ENCODE data around the gene ZMYM4.
A peak's percentile ranks its signal among the peaks of the same experiment; 100 is the strongest.

ZMYM4 gene

GRCh38 chr1:35298464-35298863 lies 30.0 kb downstream of the ZMYM4 start:
- peak; percentile 93 for ATAC-seq
- TF ChIP-seq TOX (CRISPR knock-in tag; IDR thresholded peaks at IDR 0.05; ENCODE audit: borderline replicate concordance): no peak
- no peak for TF ChIP-seq ISL1 (CRISPR knock-in tag; IDR thresholded peaks at IDR 0.05)

- ATAC-seq: no peak
- TF ChIP-seq ESRRG (CRISPR knock-in tag; IDR thresholded peaks at IDR 0.05) (no peak), GLIS3 (CRISPR knock-in tag; IDR thresholded peaks at IDR 0.05) (no peak), BACH2 (CRISPR knock-in tag; IDR thresholded peaks at IDR 0.05; ENCODE audit: borderline replicate concordance) (no peak), RARB (CRISPR knock-in tag; IDR thresholded peaks at IDR 0.05) (no peak), ZNF565 (CRISPR knock-in tag; conservative IDR thresholded peaks at IDR 0.05; ENCODE audit: low read depth) (no peak), PPARA (CRISPR knock-in tag; IDR thresholded peaks at IDR 0.05; ENCODE audit: borderline replicate concordance) (no peak), PATZ1 (CRISPR knock-in tag; IDR thresholded peaks at IDR 0.05; ENCODE audit: borderline replicate concordance) (no peak), ISL1 (CRISPR knock-in tag; IDR thresholded peaks at IDR 0.05) (no peak), SNAI2 (CRISPR knock-in tag; IDR thresholded peaks at IDR 0.05) (no peak), ZC3H10 (CRISPR knock-in tag; IDR thresholded peaks at IDR 0.05) (no peak), TSHZ2 (CRISPR knock-in tag; IDR thresholded peaks at IDR 0.05) (no peak), ARNTL (CRISPR knock-in tag; IDR thresholded peaks at IDR 0.05; ENCODE audit: borderline replicate concordance, low read depth) (no peak)
Observed at GRCh38 chr1:35300376-35300775, 31.9 kb downstream of the ZMYM4 start.

GRCh38 chr1:35301674-35302392 lies 33.3 kb downstream of the ZMYM4 start:
- no peak for ATAC-seq
- TF ChIP-seq ARNTL (CRISPR knock-in tag; IDR thresholded peaks at IDR 0.05; ENCODE audit: borderline replicate concordance, low read depth): no peak
- no peak for TF ChIP-seq TOX (CRISPR knock-in tag; IDR thresholded peaks at IDR 0.05; ENCODE audit: borderline replicate concordance)
- no peak for TF ChIP-seq ZNF8 (CRISPR knock-in tag; IDR thresholded peaks at IDR 0.05)

- TF ChIP-seq ZFP30 (CRISPR knock-in tag; IDR thresholded peaks at IDR 0.05): no peak
- no peak for ATAC-seq
Observed at GRCh38 chr1:35305383-35305782, 36.9 kb downstream of the ZMYM4 start.

GRCh38 chr1:35315649-35316048 lies 47.1 kb downstream of the ZMYM4 start:
- ATAC-seq: no peak
- TF ChIP-seq ZNF8 (CRISPR knock-in tag; IDR thresholded peaks at IDR 0.05): no peak

GRCh38 chr1:35316264-35316663 lies 47.8 kb downstream of the ZMYM4 start:
- TF ChIP-seq ZC3H10 (CRISPR knock-in tag; IDR thresholded peaks at IDR 0.05) (no peak), ZFP30 (CRISPR knock-in tag; IDR thresholded peaks at IDR 0.05) (no peak), CSDC2 (CRISPR knock-in tag; IDR thresholded peaks at IDR 0.05) (no peak), CREB5 (CRISPR knock-in tag; IDR thresholded peaks at IDR 0.05; ENCODE audit: low read depth) (no peak), TCF4 (CRISPR knock-in tag; IDR thresholded peaks at IDR 0.05; ENCODE audit: borderline replicate concordance) (no peak), ZNF8 (CRISPR knock-in tag; IDR thresholded peaks at IDR 0.05) (no peak), ZFP3 (CRISPR knock-in tag; IDR thresholded peaks at IDR 0.05) (no peak), CSRNP3 (CRISPR knock-in tag; IDR thresholded peaks at IDR 0.05) (no peak), POU6F1 (CRISPR knock-in tag; IDR thresholded peaks at IDR 0.05; ENCODE audit: borderline replicate concordance, low read depth) (no peak)
- ATAC-seq: no peak

All from SK-N-SH treated with all-trans-retinoic acid at 6 μM for 48 hours (cell line).